ENCODE data around the gene MROH2A.

The MROH2A gene

GRCh38 chr2:233854241-233854981 lies 76.3 kb downstream of the MROH2A start, which contains the start of gene HJURP:
HJURP (minus strand) TSS chr2:233854535; CDS start chr2:233854500, 35 bp downstream.
- peak within 1 kb of the TSS; percentile 79; the same call in 1 of the 2 replicates for H3K27ac ChIP-seq (ENCODE audit: extremely low read depth, low read depth, low read length)
- ChIA-PET CTCF (interaction anchor here (0.5 to 2.2 kb wide), 4 partner anchors 8 to 942 kb away, joined by 3 to 7 read pairs (median 4); no protein-coding TSS in a partner anchor), POLR2A (interaction anchor here (1.0 to 2.2 kb wide), 6 partner anchors 9 to 288 kb away, joined by 3 to 6 read pairs (median 4); partner anchors contain the start of genes MSL3B and USP40)
- H3K4me3 ChIP-seq (ENCODE audit: low read depth, low read length) = peak within 1 kb of the TSS; percentile 94
- H3K4me1 ChIP-seq (ENCODE audit: control insufficient read depth, insufficient read depth, low read length) = no peaks in the 10 kb centered on the region
- peaks cover 23 to 41% of the 10 kb centered on the region in 2 experiments for H3K36me3 ChIP-seq (ENCODE audit: control insufficient read depth in 2 of 2, insufficient read depth in 1 of 2, low read length in 2 of 2)
- no peaks in the 10 kb centered on the region for H3K9me3 ChIP-seq (ENCODE audit: control insufficient read depth, insufficient read depth, low read depth, low read length)
- TF ChIP-seq ZNF529 (tag by site-specific recombination; IDR thresholded peaks at IDR 0.05; ENCODE audit: insufficient replicate concordance) (no peak), ZNF416 (tag by site-specific recombination; IDR thresholded peaks at IDR 0.05) (no peak), ZNF433 (tag by site-specific recombination; IDR thresholded peaks at IDR 0.05; ENCODE audit: low read depth) (no peak), ZXDB (tag by site-specific recombination; IDR thresholded peaks at IDR 0.05) (peak; percentile 59), ZSCAN23 (tag by site-specific recombination; IDR thresholded peaks at IDR 0.05) (no peak), ZNF626 (tag by site-specific recombination; IDR thresholded peaks at IDR 0.05) (no peak), WT1 (tag by site-specific recombination; IDR thresholded peaks at IDR 0.05) (no peak; the same call in 1 of the 2 replicates), GLIS1 (tag by site-specific recombination; IDR thresholded peaks at IDR 0.05) (no peak), HOXC10 (CRISPR knock-in tag; IDR thresholded peaks at IDR 0.05) (no peak), ZNF394 (tag by site-specific recombination; IDR thresholded peaks at IDR 0.05; ENCODE audit: borderline replicate concordance) (peak; percentile 35; the same call in 1 of the 2 replicates), ZNF585B (tag by site-specific recombination; IDR thresholded peaks at IDR 0.05) (no peak), KLF9 (tag by site-specific recombination; IDR thresholded peaks at IDR 0.05; ENCODE audit: low read depth) (peak; percentile 28; the same call in 1 of the 2 replicates), ZFHX2 (tag by site-specific recombination; conservative IDR thresholded peaks at IDR 0.05) (0 out of 2 replicates have a peak, but pooled peaks have one; percentile 23), ZSCAN4 (tag by site-specific recombination; IDR thresholded peaks at IDR 0.05) (no peak), ZNF843 (tag by site-specific recombination; IDR thresholded peaks at IDR 0.05) (no peak), RBAK (tag by site-specific recombination; IDR thresholded peaks at IDR 0.05) (no peak), ZNF791 (tag by site-specific recombination; IDR thresholded peaks at IDR 0.05) (no peak), YY2 (tag by site-specific recombination; IDR thresholded peaks at IDR 0.05) (no peak), SALL2 (tag by site-specific recombination; IDR thresholded peaks at IDR 0.05; ENCODE audit: borderline replicate concordance) (no peak), ZNF837 (tag by site-specific recombination; IDR thresholded peaks at IDR 0.05) (no peak), ZNF214 (tag by site-specific recombination; IDR thresholded peaks at IDR 0.05; ENCODE audit: borderline replicate concordance) (no peak), FEZF1 (tag by site-specific recombination; IDR thresholded peaks at IDR 0.05) (no peak), HOXA7 (CRISPR knock-in tag; IDR thresholded peaks at IDR 0.05; ENCODE audit: borderline replicate concordance) (no peak), ZNF391 (tag by site-specific recombination; IDR thresholded peaks at IDR 0.05; ENCODE audit: borderline replicate concordance, low read depth) (peak; percentile 47; the same call in 1 of the 2 replicates), ZNF510 (tag by site-specific recombination; IDR thresholded peaks at IDR 0.05; ENCODE audit: insufficient replicate concordance) (no peak), ZNF692 (tag by site-specific recombination; IDR thresholded peaks at IDR 0.05) (no peak), ZSCAN16 (tag by site-specific recombination; IDR thresholded peaks at IDR 0.05) (no peak), ZNF747 (tag by site-specific recombination; IDR thresholded peaks at IDR 0.05) (no peak), ZNF239 (tag by site-specific recombination; IDR thresholded peaks at IDR 0.05) (no peak), ZBTB6 (tag by site-specific recombination; IDR thresholded peaks at IDR 0.05) (no peak), ZNF292 (tag by site-specific recombination; IDR thresholded peaks at IDR 0.05; ENCODE audit: borderline replicate concordance, low read depth) (no peak), ZSCAN5A (tag by site-specific recombination; IDR thresholded peaks at IDR 0.05) (no peak)

Measured in HEK293 (cell line).